ENCODE measurements around the gene STX7. TPM values are rescaled to one million over a fixed set of nuclear protein-coding genes. Genes with fewer than 3 reads are reported as not detected.

Gene STX7
- total RNA-seq, 2 experiments from 2014 or later = 13.3 to 20.3 TPM

DNA sequence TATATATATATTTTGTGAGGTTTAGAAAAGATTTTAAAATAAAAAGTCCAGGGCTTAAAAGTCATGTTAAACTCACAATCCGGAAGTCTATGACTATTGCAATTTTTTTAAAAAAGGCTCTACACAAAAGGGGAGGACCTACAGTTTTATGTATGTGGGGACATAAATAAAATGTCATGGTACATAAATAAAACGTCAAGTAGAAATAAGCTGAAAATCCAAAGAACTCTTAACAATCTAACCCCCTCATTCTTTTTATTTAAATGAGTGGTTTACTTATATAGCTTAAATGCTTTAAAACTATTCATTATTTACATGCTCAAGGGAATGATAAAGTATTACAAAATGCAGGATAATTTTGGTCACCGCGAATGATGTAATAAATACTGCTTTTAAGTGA, 36.2 kb downstream of the STX7 start:
- H3K4me3 Mint-ChIP-seq = no peak overlapping the region
- no peaks in the 10 kb centered on the region for H3K27me3 Mint-ChIP-seq
- H3K27ac Mint-ChIP-seq = no peak overlapping the region
- peaks cover under 1% of the 10 kb centered on the region for H3K36me3 Mint-ChIP-seq (ENCODE audit: low read depth)
- H3K4me1 Mint-ChIP-seq = peaks cover 9% of the 10 kb centered on the region
- no peaks in the 10 kb centered on the region for H3K9me3 Mint-ChIP-seq (ENCODE audit: low read depth)
- ATAC-seq = no peak
- CTCF ChIA-PET = interaction anchor here (0.8 to 1.3 kb wide), 4 partner anchors 11 to 547 kb away, joined by 3 to 8 read pairs (median 3); no protein-coding TSS in a partner anchor
- DNase-seq = no peak
- POLR2A ChIA-PET = no interaction called here
- intact Hi-C loops (cut with DNase I, micrococcal nuclease) = no loop called here

DNA sequence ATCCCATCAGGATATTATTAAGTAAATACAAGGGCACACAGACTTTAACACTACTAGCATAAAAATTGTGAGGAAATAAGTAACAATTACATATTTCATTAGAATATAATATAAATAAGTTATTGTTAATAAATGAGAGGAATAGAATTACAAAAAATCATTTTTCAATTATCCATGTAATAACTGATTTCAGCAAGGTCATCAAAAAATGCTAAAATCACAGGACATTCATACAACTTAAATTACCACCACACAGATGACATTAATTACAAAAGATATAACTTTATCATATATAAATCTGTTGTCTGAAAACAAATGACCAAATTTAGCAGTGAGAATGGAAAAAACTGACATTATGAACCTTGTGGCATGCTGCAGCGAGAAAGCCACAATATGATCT, 37.0 kb downstream of the STX7 start:
- CTCF ChIA-PET = interaction anchor here (1.6 kb wide), 1 partner anchor 8 kb away, joined by 9 read pairs; no protein-coding TSS in a partner anchor
- intact Hi-C loops (cut with DNase I, micrococcal nuclease) = no loop called here
- Mint-ChIP-seq H3K27ac (no peak overlapping the region), H3K36me3 (ENCODE audit: low read depth) (peaks cover 4% of the 10 kb centered on the region), H3K4me3 (no peak overlapping the region), H3K4me1 (peaks cover 2% of the 10 kb centered on the region), H3K27me3 (no peaks in the 10 kb centered on the region), H3K9me3 (ENCODE audit: low read depth) (no peaks in the 10 kb centered on the region)
- no peak for DNase-seq
- POLR2A ChIA-PET = no interaction called here
- no peak for ATAC-seq

GRCh38 chr6:132471787-132472186, 41.1 kb downstream of the STX7 start:
- DNase-seq (no peak), ATAC-seq (no peak)
- H3K4me3 Mint-ChIP-seq = no peak overlapping the region
- POLR2A ChIA-PET = no interaction called here
- H3K27me3 Mint-ChIP-seq = no peaks in the 10 kb centered on the region
- no peaks in the 10 kb centered on the region for H3K9me3 Mint-ChIP-seq (ENCODE audit: low read depth)
- H3K36me3 Mint-ChIP-seq (ENCODE audit: low read depth) = peaks cover 9% of the 10 kb centered on the region
- CTCF ChIA-PET = interaction anchor here (1.1 to 3.1 kb wide), 5 partner anchors 12 to 192 kb away, joined by 3 to 20 read pairs (median 3); no protein-coding TSS in a partner anchor
- H3K27ac Mint-ChIP-seq = no peak overlapping the region
- intact Hi-C loops (cut with DNase I, micrococcal nuclease) = no loop called here
- H3K4me1 Mint-ChIP-seq = no peaks in the 10 kb centered on the region

- ATAC-seq = no peak
- Mint-ChIP-seq H3K27ac (no peak overlapping the region), H3K27me3 (no peaks in the 10 kb centered on the region), H3K4me1 (no peaks in the 10 kb centered on the region), H3K36me3 (ENCODE audit: low read depth) (peaks cover 21% of the 10 kb centered on the region), H3K4me3 (no peak overlapping the region), H3K9me3 (ENCODE audit: low read depth) (no peaks in the 10 kb centered on the region)
- CTCF ChIA-PET = interaction anchor here (1.3 to 1.6 kb wide), 2 partner anchors 168 to 187 kb away, joined by 3 to 6 read pairs; no protein-coding TSS in a partner anchor
- POLR2A ChIA-PET = no interaction called here
- intact Hi-C loops (cut with DNase I, micrococcal nuclease) = no loop called here
- no peak for DNase-seq
Observed at GRCh38 chr6:132466952-132467351, 46.0 kb downstream of the STX7 start.

GRCh38 chr6:132465530-132466485, 47.1 kb downstream of the STX7 start:
- H3K27ac Mint-ChIP-seq = no peak overlapping the region
- CTCF ChIA-PET = interaction anchor here (1.3 to 2.6 kb wide), 3 partner anchors 19 to 186 kb away, joined by 3 to 14 read pairs (median 8); no protein-coding TSS in a partner anchor
- ATAC-seq = peak; percentile 80
- DNase-seq = no peak
- POLR2A ChIA-PET = no interaction called here
- H3K4me3 Mint-ChIP-seq = no peak overlapping the region
- H3K9me3 Mint-ChIP-seq (ENCODE audit: low read depth) = no peaks in the 10 kb centered on the region
- peaks cover 17% of the 10 kb centered on the region for H3K36me3 Mint-ChIP-seq (ENCODE audit: low read depth)
- H3K4me1 Mint-ChIP-seq = no peaks in the 10 kb centered on the region
- intact Hi-C loops (cut with DNase I, micrococcal nuclease) = no loop called here
- no peaks in the 10 kb centered on the region for H3K27me3 Mint-ChIP-seq

DNA sequence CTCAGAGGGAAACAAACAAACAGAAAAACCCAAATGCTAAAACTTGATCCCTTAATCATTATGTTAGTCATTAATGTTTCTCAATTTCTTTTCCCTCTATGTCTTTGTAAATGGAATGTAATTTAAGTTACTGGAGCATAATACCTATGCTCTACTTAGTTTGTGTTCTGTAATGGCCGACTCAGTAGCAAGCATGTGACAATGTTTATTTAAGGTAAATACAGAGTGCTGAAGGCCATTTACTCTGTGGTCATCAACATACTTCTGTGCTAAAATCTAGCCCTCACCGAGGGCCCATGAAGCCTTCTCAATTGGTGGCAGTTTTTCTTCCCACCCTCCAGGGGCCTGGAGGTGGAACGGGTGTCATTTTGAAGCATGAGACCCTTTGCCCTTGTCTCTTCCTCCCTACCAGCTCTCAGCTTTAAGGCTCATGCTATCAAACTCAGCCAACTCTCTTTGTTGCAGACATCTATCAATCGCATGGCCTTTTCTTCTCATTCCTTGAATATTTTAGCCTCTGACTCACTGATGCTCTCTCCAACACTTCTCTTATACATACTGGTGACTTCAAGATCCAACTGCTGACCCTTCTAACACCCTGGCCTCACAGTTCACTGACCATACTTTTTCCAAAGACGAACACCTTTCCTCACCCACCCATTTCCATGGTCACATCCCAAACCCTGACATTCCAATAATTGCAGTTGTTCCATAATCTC, 48.2 kb downstream of the STX7 start:
- no peak for ATAC-seq
- POLR2A ChIA-PET = no interaction called here
- Mint-ChIP-seq H3K27ac (no peak overlapping the region), H3K27me3 (no peaks in the 10 kb centered on the region), H3K9me3 (ENCODE audit: low read depth) (no peaks in the 10 kb centered on the region), H3K4me1 (no peaks in the 10 kb centered on the region), H3K36me3 (ENCODE audit: low read depth) (peaks cover 20% of the 10 kb centered on the region), H3K4me3 (no peak overlapping the region)
- no peak for DNase-seq
- intact Hi-C loops (cut with DNase I, micrococcal nuclease) = no loop called here
- CTCF ChIA-PET = interaction anchor here (0.7 to 2.6 kb wide), 3 partner anchors 20 to 185 kb away, joined by 3 to 14 read pairs (median 8); no protein-coding TSS in a partner anchor

DNA sequence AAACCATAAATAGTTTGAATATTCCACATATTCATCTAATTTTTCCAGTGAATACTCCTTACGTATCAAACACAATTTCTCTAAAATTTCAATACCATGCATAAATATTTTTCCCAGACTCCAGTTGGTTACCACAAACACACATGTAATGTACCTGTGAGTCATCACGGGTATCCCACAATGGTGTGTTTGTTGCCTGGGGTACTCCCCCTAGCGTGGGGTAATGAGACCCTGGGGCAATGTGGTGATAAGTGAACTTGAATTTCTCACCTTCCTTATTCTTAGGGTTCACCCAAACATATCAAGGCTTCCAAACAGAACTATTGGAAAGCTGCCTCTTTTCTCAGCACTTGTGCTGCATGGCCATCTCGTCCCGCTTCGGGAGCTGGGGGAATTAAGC, 51.0 kb downstream of the STX7 start:
- intact Hi-C loops (cut with DNase I, micrococcal nuclease) = loop anchor here in 1 of 2 experiments (2.0 kb wide), 1 partner anchor 17 kb away; no protein-coding TSS in a partner anchor
- ChIA-PET CTCF (interaction anchor here (0.9 to 1.4 kb wide), 3 partner anchors 8 to 182 kb away, joined by 3 to 5 read pairs (median 4); no protein-coding TSS in a partner anchor), POLR2A (no interaction called here)

GRCh38 chr6:132459605-132459952, 53.3 kb downstream of the STX7 start:
- Mint-ChIP-seq H3K27me3 (no peaks in the 10 kb centered on the region), H3K36me3 (ENCODE audit: low read depth) (peaks cover 28% of the 10 kb centered on the region), H3K4me1 (no peaks in the 10 kb centered on the region), H3K27ac (no peak overlapping the region), H3K9me3 (ENCODE audit: low read depth) (no peaks in the 10 kb centered on the region), H3K4me3 (no peak overlapping the region)
- ATAC-seq = no peak
- intact Hi-C loops (cut with DNase I, micrococcal nuclease) = no loop called here
- DNase-seq = no peak
- POLR2A ChIA-PET = no interaction called here
- CTCF ChIA-PET = no interaction called here

More for the DNA sequence above, 51.0 kb downstream of the STX7 start:
- H3K4me1 Mint-ChIP-seq = no peaks in the 10 kb centered on the region
- no peak overlapping the region for H3K4me3 Mint-ChIP-seq
- DNase-seq (no peak), ATAC-seq (no peak)
- H3K9me3 Mint-ChIP-seq (ENCODE audit: low read depth) = no peaks in the 10 kb centered on the region
- no peaks in the 10 kb centered on the region for H3K27me3 Mint-ChIP-seq
- no peak overlapping the region for H3K27ac Mint-ChIP-seq
- H3K36me3 Mint-ChIP-seq (ENCODE audit: low read depth) = peaks cover 23% of the 10 kb centered on the region

DNA sequence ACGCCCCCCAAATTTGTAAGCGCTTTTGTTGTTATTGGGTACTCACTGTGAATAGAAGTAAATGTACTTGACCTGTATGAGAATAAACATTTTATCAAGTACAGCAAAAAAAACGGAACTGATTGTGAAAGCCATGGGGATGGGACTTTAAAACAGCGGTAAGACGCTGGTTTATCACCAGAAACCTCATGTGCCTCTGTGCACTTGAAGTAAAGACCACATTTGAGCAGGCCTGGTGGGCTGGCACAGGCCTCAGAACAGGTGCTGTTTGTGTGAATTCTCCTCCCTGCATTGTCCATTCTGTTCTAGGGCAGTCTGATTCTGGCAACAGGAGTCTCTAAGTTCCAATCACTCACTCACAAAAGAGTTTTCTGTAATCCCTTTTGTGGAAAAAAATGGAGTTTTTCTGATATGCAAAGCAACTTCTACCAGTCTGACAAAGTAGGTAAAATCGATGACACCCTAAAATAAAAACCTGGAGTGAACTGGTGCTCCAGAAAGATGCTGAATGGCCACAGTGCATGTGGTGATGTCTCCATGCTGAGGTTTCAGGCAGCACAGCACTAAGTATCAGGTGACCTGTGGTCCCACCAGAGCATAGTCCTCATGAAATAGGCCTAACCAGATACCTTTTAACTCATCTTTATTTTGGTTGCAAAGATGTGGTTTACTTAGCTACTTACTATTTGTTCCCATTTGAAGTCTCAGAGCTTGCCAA, 53.9 kb downstream of the STX7 start:
- Mint-ChIP-seq H3K4me1 (no peaks in the 10 kb centered on the region), H3K27me3 (no peaks in the 10 kb centered on the region), H3K9me3 (ENCODE audit: low read depth) (no peaks in the 10 kb centered on the region), H3K4me3 (no peak overlapping the region), H3K27ac (no peak overlapping the region), H3K36me3 (ENCODE audit: low read depth) (peaks cover 28% of the 10 kb centered on the region)
- no peak for ATAC-seq
- DNase-seq = no peak
- intact Hi-C loops (cut with DNase I, micrococcal nuclease) = no loop called here
- ChIA-PET POLR2A (no interaction called here), CTCF (no interaction called here)

DNA sequence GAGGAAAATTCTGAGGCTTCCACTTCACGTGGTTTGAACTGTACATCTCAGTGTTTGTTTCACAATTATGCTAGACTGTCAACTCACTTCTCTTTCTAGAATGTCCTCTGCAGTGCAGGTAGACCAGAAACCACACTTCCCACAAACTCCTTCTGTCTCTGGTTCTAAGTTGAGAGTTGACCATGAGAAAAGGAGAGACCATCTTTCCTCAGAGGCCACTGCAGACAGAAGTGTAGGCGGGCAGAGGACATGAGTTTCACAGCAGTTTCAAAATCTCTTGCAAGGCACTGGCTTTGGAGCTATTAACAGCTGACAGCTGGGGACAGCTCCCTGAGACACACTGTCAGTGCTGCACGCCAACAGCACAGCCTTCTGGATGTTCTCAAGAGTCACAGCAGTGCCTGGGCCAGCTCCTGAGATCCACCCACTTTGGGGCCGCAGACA, 56.2 kb downstream of the STX7 start:
- no peak overlapping the region for H3K27ac Mint-ChIP-seq
- ChIA-PET POLR2A (no interaction called here), CTCF (interaction anchor here (1.4 to 1.7 kb wide), 2 partner anchors 10 to 177 kb away, joined by 4 to 8 read pairs; no protein-coding TSS in a partner anchor)

DNA sequence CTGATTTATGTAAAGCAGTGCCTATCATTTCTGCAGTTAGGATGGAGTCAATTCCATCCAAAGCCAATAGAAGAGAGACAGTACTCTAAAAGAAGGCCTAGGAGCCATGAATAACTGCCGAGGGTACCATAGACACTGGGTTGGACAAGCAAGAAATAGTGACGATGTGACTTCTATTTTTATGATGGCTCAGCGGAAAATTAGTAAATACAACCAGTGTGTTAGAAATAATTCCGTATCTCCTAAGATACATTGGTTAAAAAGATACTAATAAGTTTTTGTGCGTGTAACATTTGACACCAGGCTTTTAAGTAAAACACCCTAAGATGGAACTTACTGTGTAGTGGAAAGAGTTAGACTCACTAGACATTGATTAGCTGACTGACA, 66.1 kb downstream of the STX7 start:
- Mint-ChIP-seq H3K27me3 (no peaks in the 10 kb centered on the region), H3K4me1 (no peaks in the 10 kb centered on the region), H3K4me3 (no peak overlapping the region), H3K36me3 (ENCODE audit: low read depth) (peaks cover 10% of the 10 kb centered on the region), H3K9me3 (ENCODE audit: low read depth) (peaks cover 9% of the 10 kb centered on the region), H3K27ac (no peak overlapping the region)
- intact Hi-C loops (cut with DNase I, micrococcal nuclease) = no loop called here
- DNase-seq = no peak
- CTCF ChIA-PET = interaction anchor here (1.5 to 2.1 kb wide), 2 partner anchors 10 to 167 kb away, joined by 4 to 8 read pairs; no protein-coding TSS in a partner anchor
- POLR2A ChIA-PET = no interaction called here
- ATAC-seq = no peak

More for the DNA sequence above, 56.2 kb downstream of the STX7 start:
- H3K4me3 Mint-ChIP-seq = no peak overlapping the region
- no peaks in the 10 kb centered on the region for H3K4me1 Mint-ChIP-seq
- ATAC-seq (no peak), DNase-seq (no peak)
- intact Hi-C loops (cut with DNase I, micrococcal nuclease) = no loop called here
- peaks cover 24% of the 10 kb centered on the region for H3K36me3 Mint-ChIP-seq (ENCODE audit: low read depth)
- H3K27me3 Mint-ChIP-seq = no peaks in the 10 kb centered on the region
- H3K9me3 Mint-ChIP-seq (ENCODE audit: low read depth) = no peaks in the 10 kb centered on the region
